Prostate gland (tissue), 2 donors: ENCODE results near the gene SEMA6C.

ENCODE experiments used
- CTCF ChIP-seq, 4 experiments: fragments of 200-600 bp in 2 of 4; fragments of 450-650 bp in 2 of 4; sonication (generic) in 2 of 4; IDR thresholded peaks; 1 replicate in 3 of 4; 2 replicates in 1 of 4; pipeline ENCODE4 v1.5.1; 2016 to 2019; ENCODE audit warnings: antibody characterized with exemption in 4 of 4, mild to moderate bottlenecking in 2 of 4, moderate library complexity in 2 of 4
- POLR2A ChIP-seq: fragments of 450-650 bp; IDR thresholded peaks from one replicate; pipeline ENCODE4 v1.6.1; 2016; ENCODE audit warnings: antibody characterized with exemption, mild to moderate bottlenecking

- TF ChIP-seq CTCF (IDR thresholded peaks at IDR 0.05) (peak in 3 of 4 experiments; percentile 15 to 66 (median 53)), POLR2A (peak; percentile 33)
Measured at GRCh38 chr1:151165738-151166504, 19.5 kb upstream of the SEMA6C start, which contains the start of the genes LYSMD1 and SCNM1.
